Activated CD4-positive, alpha-beta memory T cell treated with anti-CD3 and anti-CD28 coated beads, Interleukin-2, amount 10 ng/mL, durations not matched to agents 7 days and 5 days (primary cell): ENCODE measurements around the gene SERPINA9. TPM values are rescaled to one million over a fixed set of nuclear protein-coding genes. Genes with fewer than 3 reads are reported as not detected.

ENCODE experiments used
- CTCF ChIA-PET: fragments of 350-600 bp; sonication (Branson Sonifier 250); formaldehyde crosslinking; loops from one replicate; lab custom pipeline; 2021; ENCODE audit warnings: antibody characterized with exemption, inconsistent platforms; lab: Charles Lee
- POLR2A ChIA-PET: fragments of 350-600 bp; sonication (Branson Sonifier 250); formaldehyde crosslinking; loops from one replicate; lab custom pipeline; 2021; ENCODE audit warnings: antibody characterized with exemption; lab: Charles Lee
- DNase-seq: peaks from one replicate; pipeline ENCODE4 v3.0.0-alpha.2; 2020
- H3K27ac Mint-ChIP-seq: one replicate; pipeline ENCODE4 v1.8.0; 2021; ENCODE audit warnings: mild to moderate bottlenecking, mixed read lengths
- H3K27me3 Mint-ChIP-seq: one replicate; pipeline ENCODE4 v1.8.0; 2021; ENCODE audit warnings: mixed read lengths
- H3K36me3 Mint-ChIP-seq: one replicate; pipeline ENCODE4 v1.8.0; 2021; ENCODE audit warnings: low read depth, mixed read lengths
- H3K4me1 Mint-ChIP-seq: one replicate; pipeline ENCODE4 v1.8.0; 2021; ENCODE audit warnings: mixed read lengths
- H3K4me3 Mint-ChIP-seq: one replicate; pipeline ENCODE4 v1.8.0; 2021; ENCODE audit warnings: mild to moderate bottlenecking, mixed read lengths
- H3K9me3 Mint-ChIP-seq: one replicate; pipeline ENCODE4 v1.8.0; 2021; ENCODE audit warnings: mixed read lengths
- total RNA-seq, 2 experiments: library from RNA; stranded (reverse); gene quantifications; one replicate each; pipeline ENCODE4 v1.2.3, GENCODE V29; 2021

The SERPINA9 gene
- total RNA-seq, 2 experiments from 2014 or later, result not detected

DNA sequence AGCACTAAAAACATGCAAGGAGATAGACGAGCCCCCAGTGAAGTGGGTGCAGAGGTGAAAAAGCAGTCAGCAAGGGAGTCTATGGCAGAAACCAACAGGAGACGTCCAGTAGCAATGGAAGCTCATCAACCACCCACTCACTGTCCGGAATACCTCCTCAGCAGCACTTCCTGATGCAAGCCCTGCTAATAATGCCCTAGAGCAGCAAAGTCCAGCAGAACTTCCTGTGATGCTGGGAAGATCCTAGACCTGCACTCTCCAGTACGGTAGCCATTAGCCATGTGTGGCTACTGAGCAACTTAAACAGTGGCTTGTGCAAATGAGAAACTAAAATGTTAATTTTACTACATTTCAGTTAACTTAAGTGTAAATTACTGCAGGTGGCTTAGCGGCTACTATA is 11.0 kb downstream of the SERPINA9 start:
- Mint-ChIP-seq H3K4me1 (peaks cover 3% of the 10 kb centered on the region), H3K27ac (no peak overlapping the region), H3K36me3 (no peaks in the 10 kb centered on the region), H3K9me3 (peaks cover 2% of the 10 kb centered on the region), H3K4me3 (no peak overlapping the region), H3K27me3 (peaks cover 9% of the 10 kb centered on the region)
- DNase-seq, result no peak
- POLR2A ChIA-PET, result no interaction called here
- CTCF ChIA-PET, result no interaction called here

DNA sequence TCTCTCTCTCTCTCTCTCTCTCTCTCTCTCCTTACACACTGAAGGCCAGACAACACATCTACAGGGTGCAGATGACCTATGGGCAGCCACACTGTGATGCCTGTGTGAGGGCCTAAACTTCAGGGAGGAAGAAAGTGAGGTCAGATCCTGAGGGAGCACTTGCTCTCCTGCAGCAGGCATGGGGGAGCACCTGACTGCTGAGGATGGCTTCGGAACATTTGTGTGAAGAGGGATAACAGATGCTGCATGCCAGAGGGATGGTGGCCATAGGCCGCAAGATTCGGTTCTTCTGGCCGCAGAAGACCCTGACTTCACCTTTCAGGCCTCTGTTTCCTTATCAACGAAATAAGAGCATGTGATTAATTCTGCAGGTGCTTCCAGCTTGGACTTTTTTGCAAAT is 11.7 kb downstream of the SERPINA9 start:
- H3K9me3 Mint-ChIP-seq, result peaks cover 2% of the 10 kb centered on the region
- POLR2A ChIA-PET, result no interaction called here

DNA sequence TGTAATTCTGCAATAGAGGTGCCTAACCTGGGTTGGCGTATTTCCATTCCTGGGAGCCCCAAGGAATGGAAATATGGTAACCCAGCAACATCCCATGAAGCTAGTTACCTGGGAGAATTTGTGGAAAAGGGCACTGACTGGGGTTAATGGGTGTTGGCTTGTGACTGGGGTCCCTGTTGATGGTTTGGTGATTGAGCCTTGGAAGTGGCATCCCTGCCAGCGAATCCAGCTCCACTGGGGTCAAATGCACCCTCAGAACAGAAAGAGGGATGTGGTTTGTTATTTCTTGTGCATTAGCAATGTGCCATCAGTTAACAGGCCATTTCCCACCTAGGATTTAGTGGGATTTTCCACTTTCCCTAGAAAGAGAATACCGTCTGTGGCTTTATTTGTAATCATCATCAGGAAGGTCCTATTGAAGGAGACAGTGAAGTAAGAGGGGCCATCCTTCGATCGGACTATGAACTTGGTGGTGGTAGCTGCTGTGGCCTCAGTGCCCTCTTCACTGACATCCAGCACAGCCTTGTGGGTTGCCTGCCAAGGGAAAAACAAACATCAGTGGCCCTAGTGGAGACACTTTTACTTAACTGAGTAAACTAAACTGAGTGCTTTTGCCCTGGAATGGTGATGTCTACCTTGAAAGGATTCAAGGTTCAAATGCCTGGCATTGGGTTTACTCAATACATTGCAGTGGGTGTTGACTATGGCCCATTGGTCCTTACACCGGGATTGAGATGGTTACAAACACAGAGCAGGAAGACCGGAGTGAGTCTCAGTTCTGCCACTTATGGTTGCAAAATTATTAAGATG is 13.0 kb downstream of the SERPINA9 start:
- Mint-ChIP-seq H3K27me3 (peaks cover 7% of the 10 kb centered on the region), H3K27ac (no peak overlapping the region), H3K36me3 (no peaks in the 10 kb centered on the region), H3K4me1 (peaks cover 3% of the 10 kb centered on the region), H3K9me3 (peaks cover 2% of the 10 kb centered on the region), H3K4me3 (no peak overlapping the region)
- POLR2A ChIA-PET, result no interaction called here
- DNase-seq, result no peak
- CTCF ChIA-PET, result no interaction called here

More for the DNA sequence above, 11.7 kb downstream of the SERPINA9 start:
- H3K27me3 Mint-ChIP-seq, result peaks cover 9% of the 10 kb centered on the region
- no peak overlapping the region for H3K27ac Mint-ChIP-seq
- peaks cover 3% of the 10 kb centered on the region for H3K4me1 Mint-ChIP-seq
- no peak overlapping the region for H3K4me3 Mint-ChIP-seq
- CTCF ChIA-PET, result no interaction called here
- H3K36me3 Mint-ChIP-seq, result no peaks in the 10 kb centered on the region
- no peak for DNase-seq

DNA sequence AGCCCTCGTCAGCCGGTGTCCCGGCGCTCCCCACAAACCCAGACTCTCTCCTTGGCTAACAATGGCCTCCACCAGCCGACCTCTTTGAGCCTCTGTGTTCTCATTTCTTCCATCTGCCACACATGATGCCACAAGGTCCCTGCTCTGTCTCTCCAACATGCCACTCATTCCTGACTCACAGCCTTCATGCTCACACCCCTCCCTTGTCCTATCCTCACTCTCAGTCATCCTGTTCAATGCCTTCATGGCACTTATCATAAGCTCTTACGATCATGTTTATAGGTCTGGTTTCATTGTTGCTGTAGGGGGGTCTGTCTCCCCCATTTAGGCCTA is 13.8 kb downstream of the SERPINA9 start:
- Mint-ChIP-seq H3K9me3 (peaks cover 2% of the 10 kb centered on the region), H3K27ac (no peak overlapping the region), H3K4me3 (no peak overlapping the region), H3K27me3 (peaks cover 8% of the 10 kb centered on the region), H3K4me1 (peaks cover 3% of the 10 kb centered on the region), H3K36me3 (no peaks in the 10 kb centered on the region)
- ChIA-PET CTCF (no interaction called here), POLR2A (no interaction called here)
- no peak for DNase-seq

DNA sequence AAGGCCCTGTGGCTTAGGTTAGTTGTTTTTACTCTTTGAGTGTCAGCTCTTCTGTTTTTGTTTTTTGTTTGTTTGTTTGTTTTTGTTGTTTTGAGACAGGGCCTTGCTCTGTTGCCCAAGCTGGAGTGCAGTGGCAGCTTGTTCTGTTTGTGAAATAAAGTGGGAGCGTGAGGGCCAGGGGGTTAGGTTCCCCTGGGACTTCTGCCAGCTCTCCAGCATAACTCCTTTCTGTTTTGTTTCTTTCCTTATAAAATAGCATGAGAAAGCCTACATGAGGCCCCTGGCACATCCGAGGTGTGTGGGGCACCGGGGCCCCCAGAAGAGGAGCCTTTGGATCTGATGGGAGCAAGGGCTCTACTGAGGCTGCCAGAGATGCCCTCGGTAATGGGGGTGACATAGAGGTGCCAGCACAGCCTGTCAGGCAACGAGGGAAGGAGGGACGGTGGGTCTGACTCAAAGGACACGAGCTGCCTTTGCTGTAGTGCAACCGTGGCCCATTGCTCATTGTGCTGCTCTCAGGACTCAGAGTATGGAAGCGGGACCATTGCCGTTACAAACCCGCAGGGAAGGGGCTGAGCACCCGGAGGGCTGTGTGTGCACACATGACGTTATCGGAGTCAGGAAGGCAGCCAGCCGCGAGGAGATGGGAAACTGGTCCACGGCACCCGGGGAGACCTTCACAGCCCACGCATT is 14.3 kb downstream of the SERPINA9 start:
- no peak for DNase-seq
- Mint-ChIP-seq H3K4me3 (no peak overlapping the region), H3K27ac (no peak overlapping the region), H3K9me3 (peaks cover 2% of the 10 kb centered on the region), H3K4me1 (peaks cover 3% of the 10 kb centered on the region), H3K36me3 (no peaks in the 10 kb centered on the region), H3K27me3 (peaks cover 8% of the 10 kb centered on the region)
- ChIA-PET POLR2A (no interaction called here), CTCF (no interaction called here)

DNA sequence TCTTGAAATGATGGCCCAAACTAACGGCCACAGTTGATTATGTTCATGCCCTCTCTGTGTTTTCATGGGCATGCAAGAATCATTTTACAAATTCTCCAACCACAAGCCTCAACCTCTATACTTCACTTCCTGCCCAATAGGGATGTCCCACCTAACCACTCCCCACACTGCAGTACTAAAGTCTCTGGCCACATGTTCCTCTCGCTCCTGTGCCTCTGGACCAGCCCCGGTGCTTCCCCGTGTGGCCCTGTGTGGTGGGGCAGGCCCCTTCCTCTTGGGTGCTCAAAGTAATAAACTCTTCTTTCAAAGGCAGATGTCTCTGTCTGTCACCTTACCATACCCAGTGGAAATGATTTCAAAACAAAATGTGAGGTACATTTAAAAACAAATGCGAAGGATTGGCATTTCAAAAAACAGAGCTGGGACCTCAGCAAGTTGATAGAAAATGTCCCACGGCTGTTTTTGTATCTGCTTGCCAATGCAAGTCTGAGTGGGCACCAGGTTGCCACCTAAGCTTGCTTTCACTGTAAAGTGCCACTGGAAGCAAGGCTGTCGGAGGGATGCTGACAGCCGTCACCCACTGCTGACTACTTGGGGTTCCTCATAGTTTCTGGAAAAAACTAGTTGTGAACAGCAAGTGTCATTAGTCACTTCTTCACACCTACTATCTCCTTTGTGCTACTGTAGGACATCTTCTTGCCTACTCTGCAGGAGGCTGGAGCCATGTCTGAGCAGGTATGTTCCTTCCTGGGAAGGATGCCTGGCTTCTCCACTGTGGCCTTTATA is 15.2 kb downstream of the SERPINA9 start:
- Mint-ChIP-seq H3K36me3 (no peaks in the 10 kb centered on the region), H3K4me1 (peaks cover 3% of the 10 kb centered on the region), H3K4me3 (no peak overlapping the region), H3K27me3 (peaks cover 8% of the 10 kb centered on the region), H3K9me3 (peaks cover 2% of the 10 kb centered on the region), H3K27ac (no peak overlapping the region)
- no peak for DNase-seq
- ChIA-PET CTCF (no interaction called here), POLR2A (no interaction called here)

DNA sequence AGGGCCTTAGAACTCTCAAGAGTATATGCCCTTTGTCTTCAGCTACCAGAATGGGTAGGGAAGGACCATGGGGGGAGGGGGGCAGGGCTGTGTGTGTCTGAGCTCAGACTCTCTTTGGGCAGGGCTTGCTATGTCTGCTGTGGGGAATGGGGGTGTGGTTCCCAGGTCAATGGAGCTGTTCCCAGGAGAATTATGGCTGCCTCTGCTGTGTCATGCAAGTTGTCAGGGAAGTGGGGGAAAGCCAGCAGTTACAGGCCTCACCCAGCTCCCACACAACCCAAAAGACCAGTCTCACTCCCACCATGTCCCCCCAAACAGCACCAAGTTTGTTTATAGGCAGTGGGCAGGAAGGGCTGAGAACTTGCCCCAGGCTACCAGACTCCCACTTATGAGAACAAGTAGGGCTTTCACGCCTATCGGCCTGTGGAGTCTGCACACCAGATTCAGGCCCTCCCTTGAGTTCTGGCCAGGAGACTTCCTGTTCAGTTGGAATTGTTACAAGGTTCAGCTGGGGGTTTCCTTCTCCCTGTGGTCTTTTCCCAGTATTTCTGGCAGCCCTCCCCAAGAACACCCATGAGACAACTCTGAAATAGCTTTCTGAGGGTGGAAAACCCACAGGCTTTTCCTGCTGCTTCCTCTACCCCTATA is 17.3 kb downstream of the SERPINA9 start:
- peaks cover 22% of the 10 kb centered on the region for H3K27me3 Mint-ChIP-seq
- H3K4me1 Mint-ChIP-seq, result peaks cover 3% of the 10 kb centered on the region
- no peak overlapping the region for H3K27ac Mint-ChIP-seq
- POLR2A ChIA-PET, result no interaction called here
- no peaks in the 10 kb centered on the region for H3K9me3 Mint-ChIP-seq
- DNase-seq, result no peak
- no peaks in the 10 kb centered on the region for H3K36me3 Mint-ChIP-seq
- CTCF ChIA-PET, result interaction anchor here (0.9 kb wide), 1 partner anchor 28 kb away, joined by 3 read pairs; no protein-coding TSS in a partner anchor
- H3K4me3 Mint-ChIP-seq, result no peak overlapping the region

DNA sequence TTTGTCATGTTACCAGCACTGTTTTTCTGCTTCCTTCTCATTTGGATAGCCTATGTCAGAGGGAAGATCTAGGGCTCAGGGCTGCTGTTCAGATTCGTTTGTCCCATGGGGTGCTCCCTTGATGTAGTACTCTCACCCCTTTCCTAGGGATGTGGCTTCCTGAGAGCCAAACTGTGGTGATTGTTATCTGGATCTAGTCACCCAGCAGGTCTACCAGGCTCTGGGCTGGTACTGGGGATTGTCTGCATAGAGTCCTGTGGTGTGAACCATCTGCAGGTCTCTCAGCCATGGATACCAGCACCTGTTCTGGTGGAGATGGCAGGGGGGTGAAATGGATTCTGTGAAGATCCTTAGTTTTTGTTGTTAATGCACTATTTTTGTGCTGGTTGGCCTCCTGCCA is 17.9 kb downstream of the SERPINA9 start:
- Mint-ChIP-seq H3K4me1 (peaks cover 3% of the 10 kb centered on the region), H3K4me3 (no peak overlapping the region), H3K27ac (no peak overlapping the region), H3K9me3 (no peaks in the 10 kb centered on the region), H3K36me3 (no peaks in the 10 kb centered on the region), H3K27me3 (peaks cover 24% of the 10 kb centered on the region)
- no peak for DNase-seq
- CTCF ChIA-PET, result no interaction called here
- POLR2A ChIA-PET, result no interaction called here

DNA sequence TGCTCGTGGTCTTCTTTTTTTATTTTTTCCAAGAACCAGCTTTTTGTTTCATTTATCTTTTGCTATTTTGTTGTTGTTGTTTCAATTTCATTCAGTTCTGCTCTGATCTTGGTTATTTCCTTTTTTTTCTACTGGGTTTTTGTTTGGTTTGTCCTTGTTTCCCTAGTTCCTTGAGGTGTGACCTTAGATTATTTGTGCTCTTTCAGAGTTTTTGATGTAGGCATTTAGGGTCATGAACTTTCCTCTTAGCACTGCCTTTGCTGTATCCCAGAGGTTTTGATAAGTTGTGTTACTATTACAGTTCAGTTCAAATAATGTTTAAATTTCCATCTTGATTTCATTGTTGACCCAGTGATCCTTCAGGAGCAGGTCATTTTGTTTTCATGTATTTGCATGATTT is 20.1 kb downstream of the SERPINA9 start:
- no peaks in the 10 kb centered on the region for H3K9me3 Mint-ChIP-seq
- POLR2A ChIA-PET, result no interaction called here
- CTCF ChIA-PET, result no interaction called here
- DNase-seq, result no peak
- H3K27me3 Mint-ChIP-seq, result peaks cover 27% of the 10 kb centered on the region
- H3K27ac Mint-ChIP-seq, result no peak overlapping the region
- H3K4me3 Mint-ChIP-seq, result no peak overlapping the region
- no peaks in the 10 kb centered on the region for H3K36me3 Mint-ChIP-seq
- H3K4me1 Mint-ChIP-seq, result peaks cover 3% of the 10 kb centered on the region

DNA sequence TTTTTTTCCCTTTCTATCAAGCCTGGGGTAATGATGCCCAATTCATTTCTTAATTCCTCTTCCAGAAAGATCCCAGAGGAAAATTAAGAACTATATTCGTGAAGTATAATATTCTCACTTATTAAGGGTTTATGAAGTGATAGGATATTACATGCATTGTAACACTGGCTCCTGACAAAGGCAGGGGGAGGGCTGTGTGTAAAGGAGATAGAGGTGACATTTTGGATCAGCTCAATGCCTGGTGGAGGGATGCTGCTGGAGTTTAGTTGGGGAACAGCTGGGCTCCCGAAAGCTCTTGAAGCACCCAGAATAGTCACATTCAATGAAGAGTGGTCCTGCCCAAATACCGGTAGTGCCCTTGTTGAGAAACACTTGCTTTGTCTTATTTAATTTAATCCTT is 24.2 kb downstream of the SERPINA9 start:
- no peaks in the 10 kb centered on the region for H3K36me3 Mint-ChIP-seq
- ChIA-PET CTCF (no interaction called here), POLR2A (no interaction called here)
- H3K27me3 Mint-ChIP-seq, result peaks cover 27% of the 10 kb centered on the region
- no peak overlapping the region for H3K4me3 Mint-ChIP-seq
- no peaks in the 10 kb centered on the region for H3K4me1 Mint-ChIP-seq
- no peak overlapping the region for H3K27ac Mint-ChIP-seq
- no peak for DNase-seq
- no peaks in the 10 kb centered on the region for H3K9me3 Mint-ChIP-seq

DNA sequence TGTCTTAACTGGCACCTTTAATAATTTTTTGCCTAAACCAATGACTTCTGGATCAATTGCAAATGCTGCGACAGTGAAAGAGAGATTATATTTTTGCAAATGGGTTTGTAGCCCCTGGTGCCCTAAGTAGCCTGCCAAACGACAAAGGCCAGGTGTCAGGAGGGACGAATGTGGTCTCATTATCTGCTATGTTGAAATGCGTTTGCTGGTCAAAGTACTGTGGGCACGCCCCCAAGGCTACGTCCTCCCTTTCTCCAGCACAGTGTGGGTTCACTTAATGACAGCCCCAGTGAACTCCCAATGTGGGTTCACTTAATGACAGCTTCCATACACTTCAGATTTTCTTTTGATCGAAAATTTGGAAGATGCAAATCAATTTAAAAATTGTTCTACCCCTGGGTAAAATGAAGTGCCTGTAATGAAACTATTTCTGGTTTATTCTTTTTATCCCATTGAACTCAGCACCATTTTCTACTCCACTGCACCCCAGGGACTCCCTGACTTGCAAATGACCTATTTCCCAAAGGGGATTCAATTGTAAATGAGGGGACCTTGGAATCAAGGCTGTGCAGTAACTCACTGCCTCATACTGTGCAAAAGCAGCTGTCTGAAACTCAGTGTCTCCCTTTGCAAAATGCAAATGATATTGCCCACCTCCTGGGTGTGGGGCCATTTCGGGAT is 24.8 kb downstream of the SERPINA9 start:
- Mint-ChIP-seq H3K4me3 (no peak overlapping the region), H3K27me3 (peaks cover 27% of the 10 kb centered on the region)
- CTCF ChIA-PET, result no interaction called here

DNA sequence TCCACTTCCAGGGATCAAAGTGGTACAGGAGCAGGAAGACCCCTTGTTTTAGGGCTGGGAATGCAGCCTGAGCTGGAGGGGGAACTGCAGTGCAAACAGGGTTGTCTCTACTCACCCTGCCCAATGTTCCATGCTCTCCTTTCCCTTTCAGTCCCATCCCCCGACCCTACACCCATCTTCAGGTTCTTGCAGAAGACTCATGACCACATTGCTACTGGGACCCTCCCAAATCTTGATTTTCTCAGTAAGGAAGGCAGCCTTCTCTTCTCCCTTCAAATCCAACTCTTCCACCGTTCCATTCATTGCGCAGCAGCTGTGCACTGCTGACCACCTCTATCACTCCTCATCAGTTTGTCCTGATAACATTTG is 25.3 kb downstream of the SERPINA9 start:
- no peak for DNase-seq
- Mint-ChIP-seq H3K27me3 (peaks cover 22% of the 10 kb centered on the region), H3K9me3 (no peaks in the 10 kb centered on the region), H3K4me1 (no peaks in the 10 kb centered on the region), H3K36me3 (no peaks in the 10 kb centered on the region), H3K4me3 (no peak overlapping the region), H3K27ac (no peak overlapping the region)
- POLR2A ChIA-PET, result no interaction called here
- CTCF ChIA-PET, result no interaction called here

More for the DNA sequence above, 24.8 kb downstream of the SERPINA9 start:
- Mint-ChIP-seq H3K4me1 (no peaks in the 10 kb centered on the region), H3K36me3 (no peaks in the 10 kb centered on the region), H3K27ac (no peak overlapping the region), H3K9me3 (no peaks in the 10 kb centered on the region)
- POLR2A ChIA-PET, result no interaction called here
- DNase-seq, result no peak
